Osteocyte (in vitro differentiated cells): ENCODE measurements around the gene ZNF628. TPM values are rescaled to one million over a fixed set of nuclear protein-coding genes. Genes with fewer than 3 reads are reported as not detected.

Source experiments
- DNase-seq: peaks from one replicate; pipeline ENCODE4 v3.0.0; 2021; ENCODE audit warnings: mixed read lengths; ENCODE audit not compliant: unreplicated experiment; ENCODE audit errors: extremely low spot score
- H3K27ac Mint-ChIP-seq: one replicate; pipeline ENCODE4 v1.8.0; 2021; ENCODE audit warnings: mild to moderate bottlenecking, mixed read lengths; ENCODE audit not compliant: unreplicated experiment
- H3K27me3 Mint-ChIP-seq: one replicate; pipeline ENCODE4 v1.8.0; 2021; ENCODE audit warnings: mixed read lengths; ENCODE audit not compliant: unreplicated experiment
- H3K36me3 Mint-ChIP-seq: one replicate; pipeline ENCODE4 v1.8.0; 2021; ENCODE audit warnings: mixed read lengths; ENCODE audit not compliant: unreplicated experiment
- H3K4me1 Mint-ChIP-seq: one replicate; pipeline ENCODE4 v1.8.0; 2021; ENCODE audit warnings: mixed read lengths; ENCODE audit not compliant: unreplicated experiment
- H3K4me3 Mint-ChIP-seq: one replicate; pipeline ENCODE4 v1.8.0; 2021; ENCODE audit warnings: mild to moderate bottlenecking, moderate library complexity, mixed read lengths; ENCODE audit not compliant: unreplicated experiment
- H3K9me3 Mint-ChIP-seq: one replicate; pipeline ENCODE4 v1.8.0; 2021; ENCODE audit warnings: mixed read lengths; ENCODE audit not compliant: unreplicated experiment
- total RNA-seq: library from RNA; stranded (reverse); gene quantifications from 2 replicates; pipeline ENCODE4 v1.2.1, GENCODE V29; 2021
- TF ChIP-seq, protein P1 (sequence below): fragments of 200-600 bp; sonication (generic); IDR thresholded peaks from 2 replicates; pipeline ENCODE4 v1.5.0; 2021; ENCODE audit warnings: antibody characterized with exemption, mild to moderate bottlenecking, moderate library complexity

The ZNF628 gene
- total RNA-seq, 1 donor from 2014 or later: 11.6 TPM

DNA sequence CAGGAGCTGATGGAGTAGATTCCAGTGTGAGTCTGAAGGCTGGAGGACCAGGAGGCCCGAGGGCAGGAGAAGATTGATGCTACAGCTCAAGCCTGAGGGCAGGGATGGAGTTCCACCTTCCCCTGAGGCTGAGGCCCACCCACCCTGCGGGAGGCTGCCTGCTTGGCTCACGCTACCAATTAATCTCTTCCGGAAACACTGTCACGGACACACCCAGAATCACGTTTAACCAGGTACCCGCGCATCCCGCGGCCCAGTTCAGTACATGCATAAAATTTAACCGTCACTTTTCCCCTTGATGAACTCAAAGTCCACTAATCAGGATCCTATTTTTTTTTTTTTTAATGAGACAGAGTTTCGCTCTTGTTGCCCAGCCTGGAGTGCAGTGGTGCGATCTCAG is 5.2 kb upstream of the ZNF628 start:
- Mint-ChIP-seq H3K4me1 (peaks cover 30% of the 10 kb centered on the region), H3K27me3 (no peaks in the 10 kb centered on the region), H3K9me3 (no peaks in the 10 kb centered on the region), H3K4me3 (no peak overlapping the region), H3K36me3 (no peaks in the 10 kb centered on the region), H3K27ac (no peak overlapping the region)
- TF ChIP-seq, protein P1, sequence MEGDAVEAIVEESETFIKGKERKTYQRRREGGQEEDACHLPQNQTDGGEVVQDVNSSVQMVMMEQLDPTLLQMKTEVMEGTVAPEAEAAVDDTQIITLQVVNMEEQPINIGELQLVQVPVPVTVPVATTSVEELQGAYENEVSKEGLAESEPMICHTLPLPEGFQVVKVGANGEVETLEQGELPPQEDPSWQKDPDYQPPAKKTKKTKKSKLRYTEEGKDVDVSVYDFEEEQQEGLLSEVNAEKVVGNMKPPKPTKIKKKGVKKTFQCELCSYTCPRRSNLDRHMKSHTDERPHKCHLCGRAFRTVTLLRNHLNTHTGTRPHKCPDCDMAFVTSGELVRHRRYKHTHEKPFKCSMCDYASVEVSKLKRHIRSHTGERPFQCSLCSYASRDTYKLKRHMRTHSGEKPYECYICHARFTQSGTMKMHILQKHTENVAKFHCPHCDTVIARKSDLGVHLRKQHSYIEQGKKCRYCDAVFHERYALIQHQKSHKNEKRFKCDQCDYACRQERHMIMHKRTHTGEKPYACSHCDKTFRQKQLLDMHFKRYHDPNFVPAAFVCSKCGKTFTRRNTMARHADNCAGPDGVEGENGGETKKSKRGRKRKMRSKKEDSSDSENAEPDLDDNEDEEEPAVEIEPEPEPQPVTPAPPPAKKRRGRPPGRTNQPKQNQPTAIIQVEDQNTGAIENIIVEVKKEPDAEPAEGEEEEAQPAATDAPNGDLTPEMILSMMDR: no peak
- no peak for DNase-seq

GRCh38 chr19:55472463-55472862 is 4.0 kb upstream of the ZNF628 start:
- Mint-ChIP-seq H3K27me3 (no peaks in the 10 kb centered on the region), H3K36me3 (no peaks in the 10 kb centered on the region), H3K27ac (no peak overlapping the region)

DNA sequence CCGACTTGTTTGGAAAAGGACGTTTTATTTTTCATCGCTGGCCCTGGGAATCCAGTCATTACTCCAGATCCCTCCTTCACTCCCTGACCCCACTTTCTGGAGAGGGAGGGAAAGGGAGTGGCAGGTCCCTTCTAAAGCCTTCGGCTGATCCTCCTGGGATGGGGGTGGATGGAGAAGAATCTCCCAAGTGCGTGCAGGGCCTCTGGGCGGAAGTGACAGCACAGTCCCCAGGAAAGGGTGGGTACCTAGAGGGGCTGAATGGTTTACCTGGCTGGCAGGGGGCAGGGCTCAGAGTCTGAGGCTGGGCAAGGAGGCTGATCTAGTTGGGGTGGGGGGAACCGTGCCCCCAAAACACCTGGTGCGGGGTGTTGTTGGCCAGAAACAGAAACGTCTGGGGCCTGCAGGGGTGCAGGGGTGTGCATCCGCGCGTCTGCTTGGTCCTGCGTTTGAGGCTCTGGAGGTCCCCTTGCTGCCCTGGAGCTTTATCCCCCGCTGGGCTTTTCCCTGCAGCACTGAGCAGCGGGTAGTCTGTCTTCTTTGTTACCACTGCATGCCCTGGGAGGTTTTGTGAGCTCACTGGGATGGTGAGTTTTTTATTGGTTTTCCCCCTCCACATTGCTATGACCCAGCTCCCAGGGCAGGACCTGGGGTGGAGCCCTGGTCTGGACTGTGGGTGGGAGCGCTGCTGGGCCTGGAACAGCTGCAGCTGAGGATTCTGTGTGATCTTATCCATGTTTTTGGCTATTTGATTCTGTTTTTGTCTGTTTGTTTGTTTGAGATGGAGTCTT is 3.0 kb upstream of the ZNF628 start:
- DNase-seq: no peak
- Mint-ChIP-seq H3K4me1 (peaks cover 35% of the 10 kb centered on the region), H3K4me3 (no peak overlapping the region), H3K27me3 (no peaks in the 10 kb centered on the region), H3K36me3 (no peaks in the 10 kb centered on the region), H3K27ac (peak overlapping the region; percentile 31), H3K9me3 (no peaks in the 10 kb centered on the region)
- TF ChIP-seq, protein P1: no peak

More at GRCh38 chr19:55472463-55472862, 4.0 kb upstream of the ZNF628 start:
- no peak overlapping the region for H3K4me3 Mint-ChIP-seq
- no peaks in the 10 kb centered on the region for H3K9me3 Mint-ChIP-seq
- TF ChIP-seq, protein P1: no peak
- DNase-seq: no peak
- H3K4me1 Mint-ChIP-seq: peaks cover 32% of the 10 kb centered on the region

DNA sequence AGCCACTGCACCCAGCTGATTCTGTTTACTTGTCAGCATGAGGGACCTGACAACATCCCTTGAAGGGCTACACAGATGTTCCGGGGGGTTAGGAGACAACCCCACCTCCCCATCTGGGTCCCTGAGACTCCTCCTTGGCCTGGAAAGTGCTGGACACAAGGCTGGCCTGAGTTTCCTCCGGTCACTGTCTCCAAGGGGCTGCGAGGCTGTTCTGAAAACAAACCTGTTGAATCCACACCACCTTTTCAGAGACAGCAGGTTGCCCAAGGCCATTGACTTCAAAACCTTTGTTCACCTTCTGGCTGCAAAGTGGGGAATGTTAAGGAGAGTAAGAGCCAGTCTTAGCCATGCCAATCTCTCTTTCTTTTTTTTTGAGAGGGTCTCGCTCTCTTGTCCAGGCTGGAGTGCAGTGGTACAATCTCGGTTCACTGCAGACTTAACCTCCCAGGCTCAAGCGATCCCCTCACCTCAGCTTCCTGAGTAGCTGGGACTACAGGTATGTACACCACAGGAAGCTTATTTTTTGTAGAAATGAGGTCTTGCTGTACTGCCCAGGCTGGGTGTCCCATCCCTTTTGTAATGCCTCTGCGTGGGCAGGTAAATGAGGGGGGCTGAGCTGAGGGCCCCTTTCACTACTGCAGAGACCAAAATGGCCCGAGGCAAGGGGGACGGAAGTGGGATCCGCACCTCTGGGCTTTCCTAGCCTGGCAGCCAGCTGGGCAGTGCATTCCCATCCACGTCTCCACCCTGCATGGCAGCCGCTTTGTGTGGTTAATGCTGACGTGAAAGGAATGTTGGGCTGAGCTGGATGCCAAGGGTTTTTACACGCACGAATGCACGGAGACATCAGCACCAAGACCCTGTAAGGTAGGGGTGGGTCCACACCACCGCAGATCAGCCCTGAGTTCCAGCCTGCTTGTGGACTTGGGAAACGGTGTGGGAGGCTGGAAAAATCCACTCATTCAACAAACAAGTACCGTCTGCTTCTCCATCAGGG is 1.9 kb upstream of the ZNF628 start:
- TF ChIP-seq, protein P1: no peak
- Mint-ChIP-seq H3K4me3 (peak overlapping the region; percentile 22), H3K4me1 (peaks cover 44% of the 10 kb centered on the region), H3K27ac (no peak overlapping the region), H3K27me3 (no peaks in the 10 kb centered on the region), H3K36me3 (no peaks in the 10 kb centered on the region), H3K9me3 (no peaks in the 10 kb centered on the region)
- DNase-seq: no peak

GRCh38 chr19:55477905-55478304 is 1.5 kb downstream of the ZNF628 start:
- H3K9me3 Mint-ChIP-seq: no peaks in the 10 kb centered on the region
- peak overlapping the region; percentile 91 for H3K4me3 Mint-ChIP-seq
- no peaks in the 10 kb centered on the region for H3K27me3 Mint-ChIP-seq
- peaks cover 51% of the 10 kb centered on the region for H3K4me1 Mint-ChIP-seq
- no peaks in the 10 kb centered on the region for H3K36me3 Mint-ChIP-seq
- DNase-seq: no peak
- H3K27ac Mint-ChIP-seq: no peak overlapping the region
- TF ChIP-seq, protein P1: no peak
